Hematopoietic multipotent progenitor cell treated with erythropoietin and hydrocortisone succinate and interleukin-3 and kit ligand, for 15 days (in vitro differentiated cells): ENCODE results near the gene PRR5L.
"Not testable (repeated sequence)": the region's sequence is repeated elsewhere in the genome, so short reads cannot be mapped to it uniquely, and the experiment has no call there.

Experiments used
- DNase-seq: peaks from one replicate; pipeline ENCODE4 v3.0.0-alpha.2; 2015; ENCODE audit warnings: low spot score

PRR5L gene

DNA sequence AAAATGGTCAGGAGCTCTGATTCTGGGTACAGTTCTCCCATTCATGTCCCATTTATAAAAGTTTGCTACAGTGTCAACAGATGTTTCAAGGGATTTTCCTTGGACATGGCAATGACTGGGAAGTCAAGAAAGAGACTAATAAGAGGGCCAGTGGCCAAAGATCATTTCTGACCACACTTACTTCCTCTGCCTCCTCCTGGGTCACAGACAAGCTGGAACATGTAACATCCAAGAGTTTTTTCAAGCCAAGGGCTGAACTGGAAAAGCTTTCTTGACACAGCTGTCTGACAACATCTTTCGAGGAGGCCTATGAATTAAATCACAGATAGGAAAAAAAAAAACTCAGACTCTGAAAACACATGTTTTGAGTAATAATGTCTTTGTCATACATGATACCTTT is 15.6 kb upstream of the PRR5L start:
- no peak for DNase-seq

DNA sequence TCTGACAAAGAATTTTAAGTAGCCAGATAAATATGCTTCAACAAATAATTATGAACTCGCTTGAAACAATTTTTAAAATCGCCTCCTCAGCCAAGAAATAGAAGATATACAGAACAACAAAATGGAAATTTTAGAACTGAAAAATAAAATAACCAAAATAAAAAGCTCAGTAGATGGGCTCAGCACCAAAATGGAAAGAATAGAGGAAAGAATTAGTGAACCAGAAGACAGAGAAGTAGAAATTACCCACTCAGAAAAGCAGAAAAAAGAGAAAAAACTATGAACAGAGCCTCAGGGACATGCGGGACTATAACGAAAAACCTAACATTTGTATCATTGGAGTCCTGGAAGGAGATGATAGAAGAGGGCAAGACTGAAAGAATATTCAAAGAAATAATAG is 14.2 kb upstream of the PRR5L start:
- DNase-seq = no peak

DNA sequence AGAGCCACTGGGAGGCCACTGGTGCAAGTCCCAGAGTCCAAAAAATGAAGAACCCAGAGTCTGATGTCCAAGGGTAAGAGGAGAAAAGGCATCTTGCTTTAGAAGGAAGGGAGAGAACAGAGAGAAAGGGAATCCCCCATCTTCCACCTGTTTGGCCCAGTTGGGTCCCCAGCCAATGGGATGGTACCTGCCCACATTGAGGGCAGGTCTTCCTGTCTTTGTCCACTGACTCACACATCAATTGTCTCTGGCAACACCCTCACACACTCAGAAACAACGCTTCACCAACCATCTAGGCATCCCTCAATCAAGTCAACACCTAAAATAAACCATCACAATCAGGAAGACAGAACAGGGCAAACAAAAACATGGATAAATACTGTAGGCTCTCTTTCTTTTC is 13.2 kb upstream of the PRR5L start:
- DNase-seq = no peak

DNA sequence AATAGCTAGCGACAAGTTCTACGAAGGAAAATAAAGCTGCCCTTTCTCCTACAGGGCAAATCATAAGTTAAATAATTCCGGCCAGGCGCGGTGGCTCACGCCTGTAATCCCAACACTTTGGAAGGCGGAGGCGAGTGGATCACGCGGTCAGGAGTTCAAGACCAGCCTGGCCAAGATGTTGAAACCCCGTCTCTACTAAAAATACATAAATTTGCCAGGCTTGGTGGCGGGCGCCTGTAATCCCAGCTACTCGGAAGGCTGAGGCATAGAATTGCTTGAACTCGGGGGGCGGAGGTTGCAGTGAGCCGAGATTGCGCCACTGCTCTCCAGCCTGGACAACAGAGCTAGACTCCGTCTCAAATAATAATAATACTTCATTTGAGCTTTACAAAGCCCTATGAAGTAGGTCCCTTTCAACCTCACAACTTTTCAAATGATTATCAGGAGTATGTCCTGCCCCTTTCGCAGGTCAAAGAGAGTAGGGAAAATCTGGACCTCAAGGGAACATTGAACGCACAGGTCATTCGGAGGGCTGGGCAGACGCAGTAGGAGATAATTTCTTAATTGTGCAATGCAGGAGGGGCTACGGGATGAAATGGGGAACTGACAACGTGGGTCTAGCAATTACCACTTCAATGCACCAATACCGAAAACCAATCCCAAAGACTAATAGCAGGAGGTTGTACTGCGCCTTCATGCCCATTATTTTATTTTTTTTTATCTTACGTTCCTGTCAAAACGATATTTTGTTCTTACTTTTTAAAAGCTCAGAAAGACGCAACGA is 7.5 kb upstream of the PRR5L start:
- no peak for DNase-seq

DNA sequence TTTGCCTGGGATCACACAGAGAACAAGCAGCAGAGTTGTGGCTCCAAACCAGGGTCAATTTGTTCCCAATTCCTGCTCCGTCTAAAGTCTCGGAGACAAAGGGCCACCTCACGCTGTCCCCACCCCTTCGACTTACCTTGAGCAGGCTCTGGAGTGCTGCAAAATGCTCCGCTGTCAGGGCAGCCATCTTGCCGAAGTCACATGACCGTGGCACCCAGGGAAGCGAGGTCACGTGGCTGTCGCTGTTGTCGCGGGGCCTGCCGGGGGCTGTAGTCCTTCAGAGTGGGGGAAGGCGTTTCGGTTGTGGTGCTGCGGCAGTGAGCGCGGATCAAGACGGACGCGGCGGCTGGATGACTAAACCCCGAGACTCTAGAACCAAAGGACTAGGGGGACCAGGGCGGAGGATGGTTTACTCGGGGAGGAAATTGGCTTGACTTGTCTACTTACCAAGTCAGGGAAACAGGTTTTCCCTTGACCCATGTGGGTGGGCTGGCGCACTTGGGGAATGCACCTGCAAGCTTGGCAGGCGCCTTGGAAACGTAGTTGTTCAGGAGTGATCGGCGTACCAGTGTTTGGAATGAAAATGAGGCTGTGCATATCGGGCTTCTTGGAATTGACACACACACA is 6.7 kb upstream of the PRR5L start, which contains the start of gene COMMD9:
Gene COMMD9, minus strand, starts transcription at position 199 of the 627 bp plus-strand sequence. Its CDS starts 12 bp downstream, at position 187.
- DNase-seq = peak; percentile 91

DNA sequence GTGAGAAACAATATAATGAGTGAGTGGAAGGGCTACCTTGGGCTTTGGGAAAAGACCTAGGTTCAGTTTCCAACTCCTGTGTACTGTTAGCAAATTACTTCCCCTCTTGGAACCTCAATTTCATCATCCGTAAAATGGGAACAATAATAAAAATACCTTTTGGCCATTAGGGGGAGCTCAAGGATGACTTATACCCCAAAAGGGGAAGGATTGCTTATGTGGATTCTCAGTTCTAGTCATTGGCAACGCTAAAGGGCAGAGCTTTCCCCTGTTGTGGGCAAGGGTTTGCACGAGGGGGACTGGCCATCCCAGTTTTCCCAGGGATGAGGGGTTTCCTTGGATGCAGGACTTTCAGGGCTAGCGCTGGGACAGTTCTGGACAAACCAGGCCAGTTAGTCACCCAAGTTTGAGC is 3.8 kb upstream of the PRR5L start:
- DNase-seq = peak; percentile 64

DNA sequence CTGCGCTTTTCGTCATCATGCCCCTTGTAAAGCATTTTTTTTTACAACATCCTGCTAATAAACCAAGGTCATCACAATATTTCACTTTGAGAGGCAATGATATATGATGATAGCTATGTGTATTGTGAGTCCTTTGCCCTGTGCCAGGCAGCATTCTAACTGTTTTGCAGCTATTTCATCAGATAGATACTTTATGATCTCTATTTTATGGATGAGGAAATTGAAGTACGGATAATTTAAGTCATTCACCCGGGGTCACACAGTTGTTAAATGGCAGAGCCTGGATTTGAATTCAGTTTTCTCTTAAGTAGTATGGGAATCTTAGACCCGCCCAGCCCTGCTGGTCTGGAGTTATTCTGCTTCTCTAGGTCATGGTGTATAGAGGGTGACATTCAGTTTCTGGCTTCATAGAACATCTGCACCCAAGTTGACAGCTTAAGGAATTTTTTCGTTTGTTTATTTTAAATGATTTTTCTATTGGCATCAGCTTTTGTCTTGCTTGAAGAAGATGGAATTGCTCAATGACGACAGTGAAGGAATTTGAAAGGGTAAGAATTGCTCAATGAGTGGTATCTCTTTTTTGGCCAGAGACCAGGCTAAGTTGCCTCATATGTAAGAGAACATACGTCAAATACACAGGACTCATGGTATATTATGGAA is 926 bp downstream of the PRR5L start:
- DNase-seq = no peak

DNA sequence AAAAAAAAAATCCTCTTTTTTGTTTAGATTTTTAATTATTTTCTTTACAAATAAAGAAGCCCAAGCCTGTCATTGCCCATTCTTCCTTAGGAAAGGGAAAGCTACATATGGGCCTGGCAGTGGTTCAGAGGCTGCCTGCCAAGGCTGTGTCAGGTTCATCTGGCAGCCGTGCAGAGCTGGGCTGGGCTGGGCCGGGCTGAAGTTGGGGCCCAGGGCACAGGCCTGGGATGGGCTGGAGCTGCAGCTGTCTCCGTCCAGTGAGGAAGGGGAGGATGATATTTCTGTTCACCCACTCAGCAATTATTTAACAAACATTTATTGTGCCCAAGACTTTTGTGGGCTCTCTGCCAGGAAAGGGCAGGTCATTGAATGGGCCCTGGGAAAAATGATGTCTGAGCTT is 4.6 kb downstream of the PRR5L start:
- no peak for DNase-seq

DNA sequence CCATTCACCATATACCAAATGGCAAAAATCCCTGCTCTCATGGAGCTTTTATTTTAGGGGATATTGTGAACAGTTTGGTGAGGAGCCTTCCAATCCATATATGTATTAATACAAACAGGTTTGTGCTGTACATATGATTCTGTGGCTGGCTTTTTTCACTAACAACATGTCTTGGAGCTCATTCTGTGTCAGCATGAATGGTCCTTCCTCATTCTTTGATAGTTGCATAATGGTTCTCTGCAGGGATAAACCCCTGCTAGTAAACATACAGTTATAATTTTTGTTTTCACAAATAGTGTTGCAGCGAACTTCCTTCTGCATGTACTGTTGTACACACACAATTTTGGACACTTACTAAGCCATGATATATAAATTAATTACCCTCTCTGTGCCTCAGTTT is 8.3 kb downstream of the PRR5L start:
- DNase-seq = no peak

DNA sequence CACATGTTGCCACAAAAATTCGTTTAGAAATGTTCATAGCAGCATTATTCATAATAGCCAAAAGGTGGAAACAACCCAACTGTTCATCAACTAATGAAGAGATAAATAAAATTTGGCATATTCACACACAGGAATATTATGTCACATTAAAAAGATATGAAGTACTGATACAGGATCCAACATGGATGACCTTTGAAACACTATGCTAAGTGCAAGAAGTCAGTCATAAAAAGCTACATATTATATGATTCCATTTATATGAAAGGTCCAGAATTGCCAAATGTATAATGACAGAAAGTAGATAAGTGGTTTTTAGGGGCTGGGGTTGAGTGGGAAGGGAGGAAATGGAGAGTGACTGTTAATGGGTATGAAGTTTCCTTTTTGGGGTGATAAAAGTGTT is 9.0 kb downstream of the PRR5L start:
- no peak for DNase-seq

DNA sequence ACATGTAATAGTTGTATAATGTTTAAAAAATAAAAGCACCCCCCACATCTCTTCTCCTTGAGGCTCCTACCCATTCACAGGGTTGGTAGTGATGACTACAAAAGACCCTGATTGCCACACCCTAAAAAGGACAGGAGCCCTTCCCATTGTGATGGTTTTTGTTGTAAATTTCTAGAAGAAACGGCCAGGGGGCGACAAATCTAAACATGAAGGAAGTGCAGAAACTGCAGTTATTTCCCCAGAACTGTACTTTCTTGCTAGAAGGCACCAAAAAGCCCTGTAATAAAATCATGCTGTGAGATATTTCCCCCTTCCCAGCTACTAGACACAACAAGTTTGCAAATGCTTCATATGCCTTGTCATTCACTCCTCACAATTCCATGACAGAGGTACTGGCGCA is 10.8 kb downstream of the PRR5L start:
- DNase-seq = no peak

DNA sequence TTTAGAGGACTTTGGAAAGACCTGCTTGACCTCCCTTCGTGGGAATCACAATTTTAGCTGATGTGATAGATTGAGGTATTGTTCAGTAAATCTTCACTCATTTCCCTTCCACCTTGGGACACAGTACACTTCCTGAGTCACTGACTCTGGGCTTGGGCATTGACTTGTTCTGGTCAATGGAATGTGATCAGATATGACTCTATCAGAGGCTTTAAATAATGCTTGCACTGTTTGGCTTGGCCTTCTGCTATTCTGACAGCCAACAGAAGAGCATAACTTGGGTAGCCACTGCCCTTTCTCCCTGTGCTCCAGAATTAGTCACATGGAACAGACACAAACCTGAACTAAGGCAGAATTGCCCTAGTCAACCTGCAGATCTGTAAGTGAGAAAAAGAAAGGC is 12.5 kb downstream of the PRR5L start:
- DNase-seq = no peak

DNA sequence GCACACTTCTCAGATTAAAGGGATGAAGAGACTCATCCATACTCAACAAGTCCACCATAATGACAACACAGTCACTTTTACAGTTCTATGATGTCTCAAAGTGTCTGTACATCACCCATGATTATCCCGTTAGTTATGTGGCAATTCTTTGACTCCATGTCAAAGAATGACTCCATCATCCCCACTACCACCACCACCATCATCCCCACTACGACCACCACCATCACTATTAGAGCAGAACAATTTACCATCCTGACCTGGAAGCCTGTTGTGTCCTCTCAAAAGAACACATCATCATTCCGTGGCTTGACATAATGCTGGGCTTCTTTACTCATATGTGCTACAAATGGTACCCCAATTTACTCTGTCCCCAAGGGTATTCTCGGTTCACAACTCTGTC is 13.7 kb downstream of the PRR5L start:
- DNase-seq = no peak

DNA sequence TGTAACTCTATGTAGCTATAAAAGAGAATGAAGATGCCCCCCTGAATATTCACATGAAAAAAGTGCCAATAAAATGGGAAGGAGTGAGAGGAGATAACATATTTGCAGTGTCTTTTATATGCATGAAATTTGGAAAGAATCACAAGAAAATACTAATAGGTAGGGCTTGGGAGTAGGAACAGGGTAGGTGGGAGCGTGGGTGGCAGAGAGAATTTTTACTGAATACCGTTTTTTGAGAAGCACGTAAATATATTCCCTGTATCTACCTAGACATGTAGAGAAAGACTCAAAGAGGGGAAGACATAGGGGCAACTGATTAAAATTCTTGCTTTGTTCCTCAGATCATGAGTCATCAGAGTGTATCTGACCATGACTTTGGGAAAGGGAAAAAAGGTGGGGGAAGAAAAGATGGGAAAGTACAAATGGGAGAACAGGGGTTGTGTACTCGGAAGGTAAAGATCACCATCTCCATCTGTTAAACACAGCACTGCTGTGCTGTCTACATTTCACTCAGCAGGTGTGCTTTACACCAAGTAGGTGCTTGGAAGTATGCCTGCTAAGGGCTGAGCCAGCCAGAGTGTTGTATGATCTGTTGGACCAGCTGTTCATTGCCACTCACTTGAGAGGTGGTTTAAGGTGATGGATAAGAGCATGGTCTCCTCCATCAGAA is 16.0 kb downstream of the PRR5L start:
- no peak for DNase-seq

DNA sequence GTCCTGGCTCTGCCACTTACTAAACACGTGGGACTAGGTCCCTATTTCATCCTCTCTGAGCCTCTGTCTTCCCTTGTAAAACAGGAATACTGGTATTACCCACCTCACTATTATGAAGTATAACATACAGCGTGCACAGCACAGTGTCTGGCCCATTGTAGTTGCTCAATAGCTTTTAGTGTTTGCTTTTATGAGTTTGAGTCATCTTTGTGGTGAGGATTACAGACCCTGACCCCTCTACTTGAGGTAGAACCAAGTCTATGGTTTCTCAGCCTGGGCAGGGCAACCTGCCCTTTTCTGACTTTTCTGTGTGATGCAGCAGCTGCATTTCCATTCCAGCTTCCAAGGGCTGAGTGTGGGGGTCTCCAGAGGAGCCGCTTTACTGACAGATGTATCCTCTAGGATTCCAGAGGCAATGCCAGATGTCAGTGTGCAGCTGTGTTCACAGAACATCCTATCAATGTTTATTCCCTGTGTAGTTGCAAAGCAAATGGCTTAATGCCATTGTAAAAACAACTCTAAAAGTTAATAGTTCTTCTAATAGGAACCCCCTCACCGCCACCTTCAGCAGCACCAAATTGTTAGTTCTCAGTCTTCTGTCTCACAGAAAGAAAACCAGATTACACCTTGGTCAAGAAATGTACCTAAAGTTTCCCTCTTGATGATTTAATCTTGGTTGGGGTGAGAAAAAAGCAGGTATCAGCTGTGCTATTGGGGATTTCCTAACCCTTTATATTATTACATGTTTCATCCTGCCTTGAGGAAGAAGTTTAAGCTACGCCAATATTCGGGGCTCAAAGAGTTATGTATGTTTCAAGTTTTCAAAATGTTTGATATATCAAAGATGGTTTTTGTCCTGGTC is 16.8 kb downstream of the PRR5L start:
- DNase-seq = no peak

DNA sequence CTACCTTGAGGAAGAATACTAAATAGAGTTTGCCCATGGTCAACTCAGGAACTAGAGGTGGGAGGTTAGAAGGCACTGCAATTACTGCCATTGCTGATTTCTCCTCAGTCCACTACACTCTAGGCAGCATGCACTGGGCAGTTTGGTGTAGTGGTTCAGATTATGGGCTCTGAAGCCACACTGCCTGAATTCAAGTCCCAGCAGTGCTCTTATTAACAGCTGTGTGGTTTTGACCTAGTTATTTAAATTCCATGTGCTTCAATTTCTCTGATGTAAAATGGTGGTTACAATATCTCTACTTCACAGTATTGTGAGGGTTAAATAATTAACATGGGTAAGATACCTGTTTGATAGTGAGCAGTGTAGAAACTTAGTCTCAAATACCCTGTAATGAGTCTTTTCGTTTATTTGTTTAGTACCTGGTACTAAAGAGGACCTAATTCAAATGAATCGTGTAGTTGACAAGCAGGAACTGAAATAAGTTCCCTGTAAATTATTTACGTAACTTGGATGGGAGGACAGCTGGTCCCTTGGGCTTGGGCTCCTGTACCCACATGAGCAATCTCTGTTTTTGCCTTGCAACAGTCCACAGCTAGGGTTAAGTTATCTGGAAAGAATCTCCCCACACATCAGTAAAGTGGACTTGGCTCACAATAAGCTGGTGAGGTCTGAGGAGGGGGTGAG is 17.8 kb downstream of the PRR5L start:
- no peak for DNase-seq

DNA sequence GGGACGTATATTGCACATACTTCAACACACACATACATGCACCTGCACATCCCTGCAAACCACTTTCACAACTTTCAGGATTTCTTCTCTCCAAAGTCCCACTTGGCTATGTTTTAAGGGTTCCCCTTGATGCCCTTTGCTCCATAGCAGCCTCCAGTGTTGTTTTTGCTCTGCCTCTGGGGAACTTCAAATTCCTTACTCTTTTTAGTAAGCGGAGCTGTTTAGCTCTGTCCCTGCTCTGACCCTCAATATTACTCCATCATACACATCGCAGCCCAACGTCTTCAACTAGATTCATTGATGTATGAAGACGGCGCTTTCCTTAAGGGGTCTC is 18.3 kb downstream of the PRR5L start:
- DNase-seq = no peak

DNA sequence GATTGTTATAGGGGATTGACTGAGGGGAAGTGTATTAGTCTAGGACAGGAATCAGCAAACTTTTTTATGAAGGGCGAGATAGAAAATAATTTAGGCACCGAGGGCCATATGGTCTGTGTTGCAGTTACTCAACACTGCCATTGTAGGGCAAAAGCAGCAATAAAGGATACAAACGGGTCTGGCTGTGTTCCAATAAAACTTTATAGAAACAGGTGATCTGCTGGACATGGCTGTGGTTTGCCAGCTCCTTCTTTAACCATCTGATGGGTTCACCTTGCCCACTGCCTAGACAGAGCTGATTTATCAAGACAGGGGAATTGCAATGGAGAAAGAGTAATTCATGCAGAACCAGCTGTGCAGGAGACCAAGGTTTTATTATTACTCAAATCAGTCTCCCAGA is 20.0 kb downstream of the PRR5L start:
- no peak for DNase-seq

DNA sequence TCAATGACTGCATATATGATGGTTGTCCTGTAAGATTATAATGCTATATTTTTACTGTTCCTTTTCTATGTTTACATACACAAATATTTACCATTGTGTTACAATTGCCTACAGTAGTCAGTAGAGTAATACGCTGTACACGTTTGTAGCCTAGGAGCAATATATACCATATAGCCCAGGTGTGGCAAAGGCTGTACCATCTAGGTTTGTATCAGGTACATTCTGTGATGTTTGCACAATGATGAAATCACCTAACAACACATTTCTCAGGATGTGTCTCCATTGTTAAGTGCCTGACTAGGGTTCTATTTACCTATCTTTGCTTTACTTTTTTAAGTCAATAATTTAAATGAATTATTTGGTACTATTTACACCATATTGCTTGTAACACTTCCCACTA is 21.9 kb downstream of the PRR5L start:
- DNase-seq = no peak

DNA sequence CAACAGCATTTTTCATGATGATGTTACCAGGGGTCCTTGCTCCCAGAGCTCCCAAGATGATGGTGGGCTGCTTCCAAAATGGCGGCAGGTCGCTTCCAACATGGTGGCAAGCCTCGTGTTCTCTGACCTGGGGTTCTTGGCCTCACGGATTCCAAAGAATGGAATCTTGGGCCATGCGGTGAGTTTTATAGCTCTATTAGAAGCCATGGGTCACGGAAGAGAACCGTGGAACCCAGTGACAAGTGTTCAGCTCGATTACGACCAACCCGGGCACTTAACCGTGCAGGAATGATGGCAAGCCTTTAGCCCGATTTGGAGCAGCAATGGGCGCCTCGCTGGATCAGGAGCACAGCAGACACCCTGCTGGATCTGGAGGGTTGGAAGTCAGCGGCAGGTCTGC is 28.9 kb downstream of the PRR5L start:
- not testable (repeated sequence) for DNase-seq

DNA sequence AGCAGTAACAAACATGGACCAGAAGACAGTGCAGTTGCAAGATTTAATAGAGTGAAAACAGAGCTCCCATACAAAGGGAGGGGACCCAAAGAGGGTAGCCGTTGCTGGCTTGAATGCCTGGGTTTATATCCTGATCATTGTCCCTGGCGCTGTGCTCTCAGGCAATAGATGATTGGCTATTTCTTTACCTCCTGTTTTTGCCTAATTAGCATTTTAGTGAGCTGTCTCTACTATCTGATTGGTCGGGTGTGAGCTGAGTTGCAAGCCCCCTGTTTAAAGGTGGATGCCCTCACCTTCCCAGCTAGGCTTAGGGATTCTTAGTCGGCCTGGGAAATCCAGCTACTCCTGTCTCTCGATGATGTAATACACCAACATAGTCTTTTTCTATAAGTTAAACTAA is 29.3 kb downstream of the PRR5L start:
- DNase-seq = not testable (repeated sequence)
